ENCODE measurements around the gene SLC35F2. TPM values are rescaled to one million over a fixed set of nuclear protein-coding genes. Genes with fewer than 3 reads are reported as not detected.
"Not testable (repeated sequence)": the region's sequence is repeated elsewhere in the genome, so short reads cannot be mapped to it uniquely, and the experiment has no call there.

Gene SLC35F2
- polyA plus RNA-seq, 1 donor from 2014 or later = 0.59 TPM

- TF ChIP-seq POLR2AphosphoS5 (IDR thresholded peaks at IDR 0.05) (no peak), EZH2 (IDR thresholded peaks at IDR 0.05; ENCODE audit: borderline replicate concordance, insufficient read depth, low read length, poor library complexity, severe bottlenecking) (no peak), REST (IDR thresholded peaks at IDR 0.05; ENCODE audit: borderline replicate concordance) (no peak), CTCF (IDR thresholded peaks at IDR 0.05; ENCODE audit: poor library complexity, severe bottlenecking) (no peak), RAD21 (conservative IDR thresholded peaks at IDR 0.05) (no peak), TAF1 (IDR thresholded peaks at IDR 0.05; ENCODE audit: low read depth) (no peak), EP300 (conservative IDR thresholded peaks at IDR 0.05; ENCODE audit: poor library complexity, severe bottlenecking) (no peak), SMC3 (conservative IDR thresholded peaks at IDR 0.05; ENCODE audit: poor library complexity) (no peak), MXI1 (conservative IDR thresholded peaks at IDR 0.05; ENCODE audit: poor library complexity, severe bottlenecking) (no peak)
- H4K20me1 ChIP-seq (ENCODE audit: insufficient read depth) = no peaks in the 10 kb centered on the region
- H3K27me3 ChIP-seq (ENCODE audit: insufficient read depth, low read depth, low read length) = no peaks in the 10 kb centered on the region
- H3K9me2 ChIP-seq (ENCODE audit: insufficient read depth, low read length) = no peaks in the 10 kb centered on the region
- no peak overlapping the region for H2AFZ ChIP-seq (ENCODE audit: low read depth, low read length)
- no peaks in the 10 kb centered on the region for H3K79me2 ChIP-seq (replicated peaks; ENCODE audit: insufficient read depth, low read length)
- no peaks in the 10 kb centered on the region for H3K36me3 ChIP-seq (ENCODE audit: insufficient read depth, low read length)
- no peaks in the 10 kb centered on the region for H3K9me3 ChIP-seq (ENCODE audit: low read length)
- H3K4me3 ChIP-seq (ENCODE audit: low read length) = no peak overlapping the region
- H3F3A ChIP-seq (ENCODE audit: insufficient read depth, low read length, poor library complexity, severe bottlenecking) = no peaks in the 10 kb centered on the region
- no peak overlapping the region for H3K9ac ChIP-seq (ENCODE audit: low read length)
- H3K27ac ChIP-seq (ENCODE audit: low read length) = no peak overlapping the region
- H3K4me2 ChIP-seq (ENCODE audit: low read length) = no peak overlapping the region
Observed at GRCh38 chr11:107836851-107837250, 21.7 kb downstream of the SLC35F2 start.

GRCh38 chr11:107834995-107835394 lies 23.6 kb downstream of the SLC35F2 start:
- Histone ChIP-seq H3K79me2 (replicated peaks; ENCODE audit: insufficient read depth, low read length) (no peaks in the 10 kb centered on the region), H3K9me3 (ENCODE audit: low read length) (no peaks in the 10 kb centered on the region), H3K9me2 (ENCODE audit: insufficient read depth, low read length) (no peaks in the 10 kb centered on the region), H3F3A (ENCODE audit: insufficient read depth, low read length, poor library complexity, severe bottlenecking) (no peaks in the 10 kb centered on the region), H2AFZ (ENCODE audit: low read depth, low read length) (no peak overlapping the region), H3K4me2 (ENCODE audit: low read length) (no peak overlapping the region), H4K20me1 (ENCODE audit: insufficient read depth) (no peaks in the 10 kb centered on the region), H3K27ac (ENCODE audit: low read length) (no peak overlapping the region), H3K27me3 (ENCODE audit: insufficient read depth, low read depth, low read length) (no peaks in the 10 kb centered on the region), H3K9ac (ENCODE audit: low read length) (no peak overlapping the region), H3K36me3 (ENCODE audit: insufficient read depth, low read length) (no peaks in the 10 kb centered on the region), H3K4me3 (ENCODE audit: low read length) (no peak overlapping the region)
- TF ChIP-seq TAF1 (IDR thresholded peaks at IDR 0.05; ENCODE audit: low read depth) (no peak), POLR2AphosphoS5 (IDR thresholded peaks at IDR 0.05) (no peak), REST (IDR thresholded peaks at IDR 0.05; ENCODE audit: borderline replicate concordance) (no peak), RAD21 (conservative IDR thresholded peaks at IDR 0.05) (no peak), EZH2 (IDR thresholded peaks at IDR 0.05; ENCODE audit: borderline replicate concordance, insufficient read depth, low read length, poor library complexity, severe bottlenecking) (no peak), EP300 (conservative IDR thresholded peaks at IDR 0.05; ENCODE audit: poor library complexity, severe bottlenecking) (no peak), MXI1 (conservative IDR thresholded peaks at IDR 0.05; ENCODE audit: poor library complexity, severe bottlenecking) (no peak), SMC3 (conservative IDR thresholded peaks at IDR 0.05; ENCODE audit: poor library complexity) (no peak), CTCF (IDR thresholded peaks at IDR 0.05; ENCODE audit: poor library complexity, severe bottlenecking) (no peak)

GRCh38 chr11:107833926-107834325 lies 24.7 kb downstream of the SLC35F2 start:
- not testable (repeated sequence) for H3K4me2 ChIP-seq (ENCODE audit: low read length); H3K79me2 ChIP-seq (replicated peaks; ENCODE audit: insufficient read depth, low read length); H3K9ac ChIP-seq (ENCODE audit: low read length)

More at GRCh38 chr11:107833926-107834325, 24.7 kb downstream of the SLC35F2 start:
- not testable (repeated sequence) for H3K9me3 ChIP-seq (ENCODE audit: low read length); H3K27ac ChIP-seq (ENCODE audit: low read length); H3F3A ChIP-seq (ENCODE audit: insufficient read depth, low read length, poor library complexity, severe bottlenecking); H3K4me3 ChIP-seq (ENCODE audit: low read length); H3K36me3 ChIP-seq (ENCODE audit: insufficient read depth, low read length); H4K20me1 ChIP-seq (ENCODE audit: insufficient read depth); H2AFZ ChIP-seq (ENCODE audit: low read depth, low read length); H3K27me3 ChIP-seq (ENCODE audit: insufficient read depth, low read depth, low read length); H3K9me2 ChIP-seq (ENCODE audit: insufficient read depth, low read length)
